Activated CD4-positive, alpha-beta T cell treated with anti-CD3 and anti-CD28 coated beads, Interleukin-2, amount 50 U/mL, for 24 hours (primary cell): ENCODE data around the gene LMBR1.

Experiments
- DNase-seq, 2 donors: peaks; one replicate each; pipeline ENCODE4 v3.0.0-alpha.2; 2020; ENCODE audit warnings: low read depth in 1 of 2, low spot score in 1 of 2

LMBR1 gene

DNA sequence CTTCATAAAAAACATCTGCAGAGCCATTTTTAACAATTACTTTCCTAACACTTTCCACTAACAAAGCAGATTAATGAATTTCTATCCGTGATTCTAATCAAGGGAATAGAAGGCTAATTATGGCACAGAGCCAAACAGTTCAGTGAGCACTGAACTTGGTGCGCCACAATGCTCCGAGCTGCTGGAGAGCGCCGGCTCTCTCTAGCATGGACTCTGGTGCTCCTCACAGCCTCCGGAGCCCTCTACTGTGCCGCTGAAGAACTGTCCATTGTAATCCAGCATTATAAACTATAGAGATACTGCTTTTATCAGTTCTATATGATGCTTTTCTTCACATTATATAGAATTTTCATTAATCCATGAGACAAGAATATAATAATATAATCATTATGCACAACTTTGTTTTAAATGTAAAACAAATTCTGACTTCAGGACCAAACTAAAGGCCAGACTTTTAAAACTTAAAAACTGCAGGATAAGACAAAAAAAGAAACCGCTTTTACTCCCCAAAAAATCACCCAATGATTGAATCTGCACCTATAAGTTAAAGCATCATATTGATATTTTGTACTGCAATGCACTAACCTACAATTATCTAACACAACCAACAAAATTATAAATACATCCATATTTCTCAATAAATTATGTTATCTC lies 128.8 kb downstream of the LMBR1 start:
- DNase-seq: no peak

DNA sequence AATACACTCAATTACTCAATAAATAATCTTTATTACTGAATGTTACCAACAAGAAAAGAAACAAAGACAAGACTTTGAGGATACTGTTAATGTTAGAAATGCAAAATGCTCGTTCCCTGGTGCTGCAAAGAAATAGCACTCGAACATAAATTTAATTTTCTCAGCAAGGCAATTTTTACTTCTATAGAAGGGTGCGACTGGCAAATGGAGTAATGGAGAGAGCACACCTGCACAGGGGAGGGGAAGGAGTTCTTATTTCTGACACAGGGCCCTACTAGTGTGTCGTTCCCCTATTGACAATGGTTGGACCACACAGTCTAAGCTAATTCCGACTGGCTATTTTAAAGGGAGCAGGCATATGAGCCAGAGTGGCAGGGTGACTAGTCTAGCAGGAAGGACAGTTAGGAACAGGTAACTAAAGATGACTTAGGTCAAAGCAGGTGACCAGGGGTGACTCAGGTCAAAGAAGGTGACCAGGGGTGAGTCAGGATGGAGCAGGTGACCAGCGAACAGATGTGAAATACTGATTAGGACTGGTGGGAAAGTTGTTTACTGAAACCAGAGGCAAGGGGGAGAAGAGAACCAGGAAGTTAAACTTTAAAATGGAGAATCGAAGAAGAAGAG lies 133.3 kb downstream of the LMBR1 start:
- no peak for DNase-seq

DNA sequence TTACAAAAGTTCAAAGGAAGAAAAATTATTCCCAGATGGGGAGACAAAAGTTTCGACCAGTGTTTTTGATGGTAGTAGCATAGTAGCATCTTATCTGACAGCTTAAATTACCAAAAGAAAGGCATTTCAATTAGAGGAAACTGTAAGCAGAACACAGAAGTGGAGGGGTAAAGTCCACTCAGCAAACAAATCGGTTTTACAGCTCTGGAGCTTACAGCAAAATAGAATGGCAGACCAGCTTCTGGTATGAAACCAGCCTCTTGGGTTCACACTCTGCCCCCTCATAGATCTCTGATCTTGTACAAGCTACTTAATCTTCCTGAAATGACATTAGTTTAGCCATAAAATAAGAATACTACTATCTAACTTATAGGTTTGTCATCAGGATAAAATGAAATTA lies 133.8 kb downstream of the LMBR1 start:
- no peak for DNase-seq

DNA sequence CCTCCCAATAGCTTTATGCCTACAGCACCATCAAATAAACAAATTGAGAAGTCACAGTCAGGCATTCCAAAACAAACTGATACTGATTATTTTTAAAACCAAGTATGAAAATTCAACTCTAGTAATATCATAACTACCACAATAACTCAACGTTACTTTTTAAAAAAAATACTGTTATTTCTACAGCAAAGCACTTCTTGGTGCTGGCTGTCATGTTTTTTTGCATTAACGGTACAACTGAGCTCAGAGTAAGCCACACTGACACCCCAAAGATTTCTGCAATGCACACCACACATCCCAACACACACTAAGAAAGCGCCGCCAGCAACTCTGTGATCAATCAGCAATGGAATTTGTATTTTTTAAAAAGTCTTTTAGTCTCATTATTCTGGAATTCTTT lies 138.8 kb downstream of the LMBR1 start:
- DNase-seq: no peak

DNA sequence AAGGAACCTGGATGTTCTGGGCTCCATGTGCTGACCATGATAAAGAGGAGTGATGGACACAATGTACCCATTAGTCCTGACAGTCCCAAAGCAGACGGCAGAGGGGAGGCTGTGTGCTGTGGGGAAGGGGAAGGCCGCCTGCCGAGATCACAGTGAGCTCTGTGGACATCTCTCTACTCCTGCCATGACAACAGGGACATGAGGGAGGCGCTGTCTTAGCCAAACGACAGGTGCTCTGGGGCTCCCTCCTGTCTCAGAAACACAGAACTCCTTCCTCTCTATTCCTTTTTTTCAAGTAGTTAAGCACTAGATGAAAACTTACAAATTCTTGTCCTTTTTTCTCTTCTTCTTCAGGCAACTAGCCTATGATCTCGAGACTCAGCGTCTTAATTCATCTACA lies 139.4 kb downstream of the LMBR1 start:
- DNase-seq: no peak

DNA sequence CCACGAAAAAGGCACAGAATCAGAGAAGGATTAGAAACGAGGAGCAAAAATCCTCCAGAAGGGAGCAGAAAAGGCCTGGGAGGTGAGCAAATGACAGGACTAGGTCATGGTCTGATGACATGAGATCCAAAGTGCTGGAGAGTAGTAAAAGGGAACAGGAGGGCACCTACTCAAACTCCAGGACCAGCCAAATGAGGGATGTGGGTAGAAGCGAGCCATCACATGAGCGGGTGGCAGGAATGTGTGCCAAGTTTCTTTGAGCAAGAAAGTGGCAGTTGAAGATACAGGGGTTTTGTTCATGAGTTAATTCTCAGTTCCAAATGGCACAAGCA lies 139.8 kb downstream of the LMBR1 start:
- no peak for DNase-seq

DNA sequence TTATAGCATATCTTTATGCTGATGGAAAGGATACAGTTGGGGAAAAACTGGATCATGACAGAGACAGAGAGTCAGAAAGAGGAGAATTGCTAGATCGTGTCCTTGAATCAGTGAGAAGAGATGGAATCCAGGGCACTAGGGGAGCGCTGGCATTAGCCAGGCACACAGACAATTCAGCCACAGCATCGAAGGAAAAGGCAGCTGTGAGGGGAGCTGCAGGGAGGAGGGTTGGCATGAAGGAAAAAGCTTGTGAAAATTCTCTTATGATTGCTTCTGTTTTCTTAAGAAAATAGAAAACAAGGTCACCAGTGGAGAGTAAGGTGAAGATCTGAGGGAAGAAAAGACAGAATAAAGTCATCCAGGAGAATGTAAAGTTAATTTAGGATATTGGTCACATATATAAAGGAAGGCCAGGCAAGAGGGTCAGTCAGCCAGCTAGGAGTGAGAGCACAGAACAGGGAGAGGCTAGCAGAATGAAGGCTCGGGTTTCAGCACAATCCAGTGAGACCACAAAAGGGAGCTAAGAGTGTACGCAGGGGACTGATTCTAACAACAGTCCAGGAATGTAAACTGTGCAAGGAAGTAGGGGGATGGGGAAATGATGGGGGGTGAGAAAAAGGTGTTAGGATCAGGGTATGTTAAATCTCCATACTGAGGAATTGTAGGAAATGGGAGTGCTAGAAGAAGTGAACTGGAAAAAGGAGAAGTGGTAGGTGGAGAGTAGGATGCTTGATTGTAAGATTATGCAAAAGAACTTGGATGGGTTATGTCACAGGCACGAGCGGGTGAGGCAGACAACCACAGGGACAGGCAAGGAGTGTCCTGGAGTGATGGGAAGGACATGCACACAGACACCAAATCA lies 140.4 kb downstream of the LMBR1 start:
- DNase-seq: no peak

DNA sequence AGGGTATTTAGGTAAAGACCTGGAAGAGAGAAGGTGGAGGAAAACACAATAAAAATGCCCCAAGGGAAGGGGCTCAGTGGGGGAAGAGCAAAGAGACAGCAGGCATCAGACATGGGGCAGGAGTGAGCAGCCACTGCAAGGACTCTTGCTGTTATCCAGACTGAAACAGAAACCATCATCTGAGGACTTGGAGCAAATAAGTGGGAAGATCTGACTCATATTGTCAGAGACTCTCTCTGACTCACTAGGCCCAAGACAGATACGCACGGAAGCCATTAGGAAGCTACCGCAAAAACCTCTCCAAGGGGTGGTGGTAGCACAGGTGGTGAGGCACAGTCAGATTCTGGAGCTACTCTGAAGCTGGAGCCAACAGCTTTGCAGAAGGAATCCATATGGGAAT lies 141.7 kb downstream of the LMBR1 start:
- peak in 1 of 2 donors; percentile 39 for DNase-seq

DNA sequence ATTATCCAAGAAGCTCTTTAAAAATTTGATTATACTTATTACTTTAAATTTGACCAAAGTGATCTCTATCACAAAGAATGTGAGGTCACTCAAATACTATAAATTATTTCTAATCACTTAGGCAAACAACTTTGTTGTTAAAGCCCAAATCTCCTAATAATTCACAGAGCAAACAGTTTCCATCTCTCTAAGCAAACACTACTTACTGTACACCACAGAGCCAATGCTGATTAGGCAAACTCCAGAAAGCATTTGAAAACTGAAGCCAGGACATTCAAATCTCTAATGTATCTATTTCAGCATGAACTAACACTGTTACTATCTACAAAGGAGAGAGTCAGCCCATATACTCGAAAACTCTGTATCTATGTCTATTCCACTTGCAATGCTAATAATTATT lies 145.3 kb downstream of the LMBR1 start:
- no peak for DNase-seq

DNA sequence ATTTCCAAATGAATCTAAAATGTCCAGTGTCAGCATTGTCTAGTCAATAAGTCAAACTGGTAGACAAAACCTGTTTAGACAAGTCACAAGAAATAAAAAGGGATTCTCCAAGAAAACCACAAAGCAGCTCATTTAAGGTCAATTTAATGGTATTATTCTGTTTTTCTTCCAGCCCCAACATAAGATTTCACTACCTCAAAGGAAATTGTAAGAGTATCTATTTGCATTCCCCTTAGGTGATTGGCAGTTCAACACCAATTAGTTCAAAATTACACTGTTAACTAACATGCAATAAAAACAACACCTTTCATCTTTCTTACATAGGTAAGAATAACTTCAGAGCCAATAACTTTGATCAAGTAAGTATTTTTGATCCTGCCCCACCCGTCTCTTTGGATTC lies 146.1 kb downstream of the LMBR1 start:
- DNase-seq: no peak

DNA sequence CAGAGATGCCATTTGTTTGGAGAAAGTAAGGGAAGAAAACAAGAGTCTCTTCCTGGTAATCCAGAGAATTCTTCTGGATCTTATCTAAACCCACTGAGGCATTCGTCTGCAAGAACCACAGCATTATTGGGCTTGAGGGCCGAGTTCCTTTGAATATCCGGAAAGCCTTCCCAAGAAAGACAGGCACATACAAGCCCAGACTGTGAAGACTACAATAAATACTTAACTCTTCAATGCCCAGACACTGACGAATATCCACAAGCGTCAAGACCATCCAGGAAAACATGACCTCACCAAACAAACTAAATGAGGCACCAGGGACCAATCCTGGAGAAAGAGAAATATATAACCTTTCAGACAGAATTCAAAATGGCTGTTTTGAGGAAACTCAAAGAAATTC lies 153.4 kb downstream of the LMBR1 start:
- DNase-seq: no peak

DNA sequence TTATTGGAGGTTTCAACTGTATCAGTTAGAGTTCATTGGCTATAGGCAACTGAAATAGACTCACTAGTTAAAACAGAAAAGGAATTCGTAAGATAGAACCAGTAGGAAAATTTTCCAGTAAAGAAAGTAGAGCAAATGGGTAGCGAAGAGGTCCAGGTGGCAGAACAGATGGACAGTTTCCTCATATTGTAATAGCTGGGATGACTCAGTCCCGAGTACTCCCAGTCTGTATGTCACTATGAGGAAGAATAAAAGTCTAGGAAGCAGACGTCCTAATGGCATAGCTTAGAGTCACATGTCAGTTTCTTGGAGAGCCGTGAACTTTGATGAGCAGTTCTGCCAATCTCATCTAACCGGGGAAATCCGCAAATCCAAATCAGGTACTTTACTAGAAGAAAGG lies 157.1 kb downstream of the LMBR1 start:
- DNase-seq: no peak

DNA sequence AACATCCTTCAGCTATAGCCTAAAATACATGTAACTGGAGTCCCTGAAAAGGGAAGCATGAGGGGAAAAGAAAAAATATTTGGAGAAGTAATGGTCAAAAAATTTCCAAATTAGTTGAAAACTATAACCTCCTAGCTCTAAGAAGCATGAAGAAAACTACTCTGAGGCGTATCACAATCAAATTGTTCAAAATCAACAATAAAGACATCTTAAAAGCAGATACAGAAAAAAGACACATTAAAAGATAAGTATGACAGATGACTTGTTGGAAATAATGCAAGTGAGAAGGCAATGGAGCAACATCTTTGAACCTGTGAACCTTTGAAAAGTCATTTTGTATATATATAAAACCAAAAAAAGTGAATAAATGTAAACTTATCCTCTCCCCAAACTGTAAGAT lies 159.3 kb downstream of the LMBR1 start:
- DNase-seq: no peak

DNA sequence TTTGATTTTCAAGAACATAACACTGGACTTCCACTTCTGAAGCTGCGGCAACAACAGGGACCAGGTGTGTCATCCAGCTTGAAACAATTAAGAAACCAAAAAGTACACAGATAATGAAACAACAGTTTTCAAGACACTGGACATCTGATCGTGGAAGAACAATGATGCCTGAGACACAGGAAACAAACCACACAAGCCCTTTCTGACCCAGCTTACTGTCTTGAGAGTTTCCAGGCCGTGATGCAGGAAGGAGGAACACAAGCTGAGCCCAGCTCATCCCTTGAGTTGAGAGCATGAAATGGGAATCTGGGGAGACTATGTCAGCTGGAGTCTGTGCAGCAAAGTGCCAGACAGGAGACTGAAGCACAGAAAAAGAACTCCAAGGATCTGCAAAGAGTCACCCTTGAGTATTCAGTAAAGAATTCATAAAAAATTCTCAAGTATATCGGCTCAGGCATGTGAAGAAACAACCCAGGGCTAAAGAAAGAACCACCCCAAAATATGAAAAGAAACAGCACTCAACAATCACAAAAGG lies 160.8 kb downstream of the LMBR1 start:
- no peak for DNase-seq

DNA sequence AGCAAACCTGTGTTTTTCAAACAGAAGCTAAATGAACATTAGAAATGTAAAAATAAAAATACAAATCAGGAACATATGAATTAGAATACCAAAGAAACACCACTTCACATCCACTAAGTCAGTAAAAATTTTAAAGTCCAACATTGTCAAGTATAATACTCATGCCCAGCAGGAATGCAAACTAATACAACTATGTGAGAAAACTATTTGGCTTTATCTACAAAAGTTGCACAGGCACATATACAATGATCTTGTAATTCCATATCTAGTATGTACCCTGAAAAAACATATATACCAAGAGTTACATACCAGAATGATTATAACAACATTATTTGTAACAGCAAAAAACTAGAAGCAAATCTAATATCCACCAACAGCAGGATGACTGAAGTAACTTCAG lies 161.3 kb downstream of the LMBR1 start:
- no peak for DNase-seq

DNA sequence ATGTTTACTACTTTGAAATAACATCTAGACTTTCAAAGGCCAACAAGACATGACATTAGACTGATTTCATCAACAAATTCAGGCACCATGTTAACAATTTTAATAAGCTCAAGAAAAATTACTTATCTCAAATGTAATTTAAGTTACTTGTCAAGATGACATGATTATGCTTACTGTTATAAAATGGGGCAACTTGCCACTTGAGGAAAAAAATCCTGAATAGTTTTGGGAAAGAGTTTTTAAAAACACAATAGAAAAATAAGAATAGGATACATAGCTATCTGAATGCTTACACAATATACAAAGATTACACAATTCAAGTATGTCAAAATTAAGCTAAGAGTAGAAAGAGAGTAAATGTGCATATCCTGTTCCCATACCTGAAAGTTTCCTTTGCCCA lies 167.0 kb downstream of the LMBR1 start:
- DNase-seq: no peak

DNA sequence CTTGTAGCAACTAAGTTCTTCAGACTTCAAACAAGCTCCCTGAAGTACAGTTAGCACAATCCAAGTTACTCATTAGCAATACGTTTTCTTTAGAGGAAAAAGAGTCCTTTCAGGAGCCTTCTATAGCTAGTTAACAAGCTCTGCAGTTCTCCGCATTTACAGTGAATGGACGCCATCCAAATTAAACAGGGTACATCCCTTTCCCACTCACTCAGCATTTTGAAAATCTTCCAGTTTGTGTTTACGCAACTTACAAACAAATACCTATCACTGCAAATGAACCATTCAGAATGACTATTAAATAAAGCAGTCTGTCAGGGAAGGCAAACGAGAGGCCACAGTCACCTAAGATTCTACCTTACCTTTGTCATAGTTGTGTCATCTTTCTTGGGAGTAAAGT lies 167.9 kb downstream of the LMBR1 start:
- DNase-seq: no peak

DNA sequence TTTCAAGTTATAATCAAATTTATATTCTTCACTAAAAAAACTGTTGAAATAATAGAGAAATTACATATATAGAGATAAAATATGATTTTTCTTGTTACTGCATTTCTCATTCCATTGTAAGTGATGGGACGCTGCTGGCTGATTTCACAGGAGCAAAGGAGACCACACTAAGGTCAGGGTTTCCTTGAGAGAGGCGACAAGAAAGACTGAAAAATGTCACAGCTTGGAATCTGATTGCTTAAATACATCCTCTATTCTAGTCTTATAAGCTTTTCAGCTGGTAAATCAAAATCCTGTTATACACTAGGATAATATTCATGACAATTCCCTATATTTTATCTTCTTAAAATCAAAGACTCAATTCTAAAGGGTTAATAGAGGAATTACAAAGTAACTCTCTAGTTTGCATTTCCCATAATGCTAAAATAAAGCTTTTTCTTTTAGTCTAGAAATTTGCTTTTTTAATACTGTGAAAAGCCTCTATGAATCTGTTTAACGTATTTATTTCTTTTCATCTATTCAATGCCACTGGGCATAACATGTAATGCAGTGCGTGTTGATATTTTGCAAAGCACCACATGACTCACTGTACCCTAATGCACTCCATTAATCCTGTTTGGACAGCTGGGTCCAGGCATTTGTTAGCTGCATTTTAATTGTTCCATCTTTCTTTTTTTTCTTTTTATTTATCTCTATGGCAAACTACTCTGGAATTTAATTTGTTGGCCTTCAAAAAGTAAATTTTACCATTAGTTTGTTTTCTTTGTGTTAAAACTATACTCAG lies 170.7 kb downstream of the LMBR1 start:
- DNase-seq: no peak

DNA sequence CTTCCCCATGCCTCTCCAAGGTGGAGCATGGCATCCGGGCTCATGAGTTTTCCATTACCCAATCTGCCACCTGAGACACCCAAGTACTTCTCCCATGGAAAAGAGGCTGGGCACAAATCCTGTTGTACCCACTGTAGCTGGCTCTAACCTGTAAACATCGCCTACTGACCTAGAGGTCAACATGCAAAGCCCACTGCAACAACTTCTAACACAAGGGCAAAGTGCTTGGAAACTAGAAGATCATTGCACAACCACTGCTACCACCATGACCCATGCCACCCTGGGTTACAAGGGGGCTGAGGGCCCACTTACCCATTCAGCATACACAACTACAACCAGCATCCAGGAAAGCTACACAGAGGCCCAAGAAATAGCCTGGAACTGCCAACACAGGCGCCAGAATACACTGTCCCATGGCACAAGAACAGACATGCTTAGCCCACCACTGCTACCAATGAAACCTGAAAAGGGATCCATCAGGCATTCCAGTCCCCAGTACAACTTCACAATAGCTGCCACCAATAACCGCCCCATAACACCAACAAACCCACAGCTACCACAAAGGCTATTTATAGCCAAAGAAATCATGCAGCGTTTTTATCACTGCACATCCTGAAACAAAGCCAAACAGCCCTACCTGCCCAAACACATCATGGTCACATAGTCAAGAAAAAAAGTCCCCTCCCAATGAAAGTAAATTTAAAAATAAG lies 189.1 kb downstream of the LMBR1 start:
- DNase-seq: no peak

DNA sequence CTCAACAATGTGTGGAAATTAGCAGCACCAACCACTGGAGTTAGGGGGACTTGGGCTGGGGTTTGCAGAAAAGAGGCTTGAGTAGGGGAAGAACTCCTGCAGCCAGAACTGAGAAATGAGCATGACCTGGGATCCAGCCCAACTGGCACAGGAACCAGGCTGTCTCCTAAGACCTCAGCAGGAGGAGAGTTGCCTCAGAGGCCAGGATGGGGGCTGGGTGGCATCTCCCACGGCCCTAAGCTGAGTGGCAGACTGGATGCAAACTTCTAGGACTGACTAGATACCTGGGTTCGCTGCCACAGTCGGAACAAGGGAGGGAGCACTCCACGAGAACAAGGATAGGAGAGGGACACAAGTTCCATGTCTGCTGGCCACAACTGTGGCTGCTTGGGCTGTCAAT lies 189.8 kb downstream of the LMBR1 start:
- DNase-seq: no peak

DNA sequence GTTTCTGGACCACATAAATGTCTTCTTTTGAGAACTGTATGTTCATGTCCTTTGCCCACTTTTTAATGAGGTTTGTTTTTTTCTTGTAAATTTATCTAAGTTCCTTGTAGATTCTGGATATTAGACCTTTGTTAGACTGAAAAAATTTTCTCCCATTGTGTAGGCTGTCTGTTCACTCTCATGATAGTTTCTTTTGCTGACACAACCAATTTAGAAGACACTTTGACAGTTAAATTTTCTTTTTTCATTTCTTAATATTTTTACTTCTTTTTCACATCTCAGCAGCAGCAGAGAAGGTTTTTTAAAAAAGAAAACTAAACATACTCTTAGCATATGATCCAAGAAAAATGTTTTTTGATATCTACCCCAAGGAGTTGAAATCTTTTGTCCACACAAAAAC lies 190.6 kb downstream of the LMBR1 start:
- no peak for DNase-seq
